Amniotic stem cell (primary cell): ENCODE results near the gene PDE6A.

Experiments used
- DNase-seq: peaks from one replicate; lab custom pipeline; 2025; lab: John Stamatoyannopoulos, UW

PDE6A gene

DNA sequence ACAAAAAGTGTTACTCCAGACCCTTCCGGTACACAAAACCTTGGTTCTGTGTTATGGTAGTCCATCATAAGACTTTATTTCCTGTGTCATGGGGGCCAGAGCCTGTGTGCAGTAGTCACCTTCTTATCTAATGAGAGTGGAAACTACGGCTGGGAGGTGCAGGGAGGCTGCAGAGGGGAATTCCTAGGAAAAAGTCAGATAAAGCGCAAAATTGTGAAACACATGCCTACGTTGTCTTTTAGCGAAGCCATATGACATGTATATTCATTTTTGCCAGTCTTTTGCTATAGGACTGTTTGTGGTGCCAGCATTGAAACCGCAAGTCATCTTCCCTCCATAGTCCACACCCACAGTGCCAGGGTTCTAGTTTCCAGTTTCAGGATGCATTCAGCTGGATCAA, 133.7 kb downstream of the PDE6A start:
- DNase-seq, result no peak

DNA sequence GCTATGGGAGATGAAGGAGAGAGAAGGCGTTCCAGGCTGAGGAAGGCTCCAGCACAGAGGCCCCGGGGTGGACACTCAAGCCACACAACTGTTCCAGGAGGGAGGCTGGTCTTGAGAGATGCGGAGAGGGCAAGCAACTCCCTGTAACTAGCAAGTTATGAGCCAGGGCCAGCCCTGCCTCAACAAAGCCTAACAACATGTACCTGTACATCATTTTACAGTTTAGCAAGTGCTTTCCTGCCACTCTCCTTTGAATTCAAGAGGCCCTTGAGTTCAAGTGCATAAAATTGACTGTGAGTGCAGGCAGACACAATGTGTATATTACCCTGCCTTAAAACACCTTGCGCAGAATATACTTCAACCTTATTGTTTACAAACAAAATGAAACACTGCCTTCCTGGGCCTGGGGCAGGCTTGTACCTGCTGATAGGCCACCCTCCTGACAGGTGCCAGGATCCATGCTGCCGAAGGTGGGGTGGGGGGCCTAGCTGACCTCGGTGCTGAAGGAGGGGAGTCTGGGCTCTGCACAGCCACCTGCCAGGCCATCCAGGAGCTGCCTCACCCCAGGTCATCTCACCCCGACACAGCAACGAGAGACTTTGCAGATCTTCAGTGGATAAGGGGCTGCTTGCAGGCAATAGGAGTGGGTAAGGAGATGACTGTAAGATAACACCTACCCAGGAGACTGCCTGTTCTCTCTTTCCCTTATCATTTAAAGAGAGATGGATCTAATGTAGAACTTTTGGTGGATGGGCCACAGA, 134.5 kb downstream of the PDE6A start:
- no peak for DNase-seq

DNA sequence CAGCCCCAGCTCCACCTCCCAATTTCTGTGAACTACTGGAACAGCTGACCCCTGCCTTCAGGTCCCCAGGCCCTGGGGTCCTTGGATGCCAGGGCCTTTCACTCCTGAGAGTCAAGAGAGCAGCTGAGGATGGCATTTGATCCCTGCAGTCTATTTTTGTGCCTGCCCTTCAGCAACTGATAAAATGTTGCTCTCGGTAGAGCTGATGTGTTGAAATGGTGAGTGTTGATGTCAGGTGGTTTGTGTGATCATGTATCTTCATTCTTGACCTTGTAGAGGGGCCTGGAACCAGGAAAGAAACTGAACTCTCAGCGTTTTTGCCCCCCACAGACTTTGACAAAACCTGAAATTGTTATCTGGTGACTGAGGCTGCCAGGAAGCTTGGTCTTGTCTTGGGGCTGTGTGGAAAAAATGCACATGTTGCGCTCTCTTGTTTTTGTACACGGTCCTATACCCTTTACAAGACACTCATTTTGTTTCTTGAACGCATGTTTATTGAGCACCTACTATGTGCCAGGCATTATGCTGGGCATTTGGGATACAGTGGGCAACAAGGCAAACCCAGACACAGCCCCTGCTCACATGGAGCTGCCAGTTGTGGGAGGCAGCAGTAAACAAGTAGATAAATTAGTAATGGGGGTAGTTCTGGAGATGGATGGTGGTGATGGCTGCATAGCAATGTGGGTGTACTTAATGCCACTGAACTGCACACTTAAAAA, 136.2 kb downstream of the PDE6A start:
- DNase-seq, result no peak
